ENCODE results near the gene CYP26B1. TPM values are rescaled to one million over a fixed set of nuclear protein-coding genes. Genes with fewer than 3 reads are reported as not detected.

The CYP26B1 gene
- total and polyA plus RNA-seq, 2 donors (not counting 3 experiments of a cell fraction or from before 2014, with no cell fraction given): 0.30 to 1.1 TPM

- H3K79me2 ChIP-seq (ENCODE audit: control insufficient read depth, insufficient read depth, low read length): no peaks in the 10 kb centered on the region
- no peaks in the 10 kb centered on the region for H3K9me1 ChIP-seq (replicated peaks; ENCODE audit: control insufficient read depth, extremely low read depth, insufficient read depth, low read length)
- peaks cover 11% of the 10 kb centered on the region for H3K4me1 ChIP-seq (ENCODE audit: control insufficient read depth, extremely low read depth, insufficient read depth, low read length)
- ChIA-PET CTCF (interaction anchor here (0.7 to 1.1 kb wide), 2 partner anchors 185 to 195 kb away, joined by 3 read pairs; no protein-coding TSS in a partner anchor), POLR2A (no interaction called here)
- H3K4me2 ChIP-seq (ENCODE audit: insufficient read depth, low read length): no peak overlapping the region
- FAIRE-seq (no peak), DNase-seq (ENCODE audit: low read depth, low spot score) (no peak)
- dilution Hi-C loops (cut with MboI; ENCODE audit: extremely low pct_ligation_motif_present, low sequenced_read_pairs) (no loop called here), intact Hi-C loops (cut with micrococcal nuclease) (no loop called here)
- H4K20me1 ChIP-seq (replicated peaks; ENCODE audit: control insufficient read depth, extremely low read depth, insufficient read depth, low read length): no peaks in the 10 kb centered on the region
- no peak for TF ChIP-seq POLR2AphosphoS5 (IDR thresholded peaks at IDR 0.05; ENCODE audit: insufficient read depth, low read depth, low read length)
- TF ChIP-seq CTCF (IDR thresholded peaks at IDR 0.05; ENCODE audit: extremely low read depth in 1 of 2, insufficient read depth in 1 of 2, low read depth in 1 of 2, low read length in 2 of 2): no peak
- no peak for TF ChIP-seq JUN (IDR thresholded peaks at IDR 0.05; ENCODE audit: borderline replicate concordance, insufficient read depth, insufficient read length, low read depth)
- no TSS peak for BruUV-seq (replicated peaks)
- H3K9me3 ChIP-seq (replicated peaks; ENCODE audit: control insufficient read depth, insufficient read depth, low read length): no peaks in the 10 kb centered on the region
- no peak overlapping the region for H3K27ac ChIP-seq (ENCODE audit: insufficient read depth, low read depth, low read length)
- no peaks in the 10 kb centered on the region for H3K36me3 ChIP-seq (ENCODE audit: control insufficient read depth in 2 of 2, extremely low read depth in 1 of 2, insufficient read depth in 2 of 2, low read length in 2 of 2)
- no peak overlapping the region for H2AFZ ChIP-seq (ENCODE audit: low read depth, low read length)
- no peak overlapping the region for H3K4me3 ChIP-seq (replicated peaks in 1 of 3; ENCODE audit: insufficient read depth in 1 of 3, low read depth in 1 of 3, low read length in 3 of 3)
- H3K27me3 ChIP-seq (ENCODE audit: control insufficient read depth in 2 of 2, insufficient read depth in 2 of 2, low read length in 2 of 2): peaks cover 2 to 14% of the 10 kb centered on the region in 2 experiments
- H3K9ac ChIP-seq (replicated peaks; ENCODE audit: extremely low read depth, insufficient read depth, low read length): no peak overlapping the region
Observed at GRCh38 chr2:72118951-72119350, 28.7 kb downstream of the CYP26B1 start.

DNA sequence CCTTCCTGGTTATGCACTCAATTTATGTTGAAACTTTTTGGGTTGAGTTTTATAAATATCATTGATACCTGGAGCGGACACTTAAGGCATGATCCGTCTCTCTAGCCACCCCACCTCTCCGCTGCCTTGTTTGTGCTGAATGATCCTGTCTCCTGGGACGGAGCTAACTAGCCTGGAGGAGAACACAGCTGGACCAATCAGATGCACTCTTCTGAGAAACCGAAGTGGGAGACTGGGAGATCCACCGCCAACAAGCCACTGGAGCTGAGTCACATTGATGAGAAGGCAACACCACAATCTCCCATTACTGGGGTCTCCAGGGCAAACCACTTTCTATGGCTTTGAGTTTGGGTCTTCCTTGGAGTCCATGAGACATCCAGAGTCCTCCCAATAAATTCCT lies 29.3 kb downstream of the CYP26B1 start:
- H3K9me3 ChIP-seq (replicated peaks; ENCODE audit: control insufficient read depth, insufficient read depth, low read length): no peaks in the 10 kb centered on the region
- no peak overlapping the region for H3K9ac ChIP-seq (replicated peaks; ENCODE audit: extremely low read depth, insufficient read depth, low read length)
- no peak overlapping the region for H3K4me3 ChIP-seq (replicated peaks in 1 of 3; ENCODE audit: insufficient read depth in 1 of 3, low read depth in 1 of 3, low read length in 3 of 3)
- no TSS peak for BruUV-seq (replicated peaks)
- DNase-seq (ENCODE audit: low read depth, low spot score) (no peak), FAIRE-seq (no peak)
- dilution Hi-C loops (cut with MboI; ENCODE audit: extremely low pct_ligation_motif_present, low sequenced_read_pairs): no loop called here
- H3K9me1 ChIP-seq (replicated peaks; ENCODE audit: control insufficient read depth, extremely low read depth, insufficient read depth, low read length): no peaks in the 10 kb centered on the region
- ChIA-PET CTCF (interaction anchor here (1.1 kb wide), 1 partner anchor 194 kb away, joined by 3 read pairs; no protein-coding TSS in a partner anchor), POLR2A (no interaction called here)
- TF ChIP-seq POLR2A (IDR thresholded peaks at IDR 0.05; ENCODE audit: low read depth, low read length) (no peak), CTCF (IDR thresholded peaks at IDR 0.05; ENCODE audit: extremely low read depth in 1 of 2, insufficient read depth in 1 of 2, low read depth in 1 of 2, low read length in 2 of 2) (no peak), GATA2 (IDR thresholded peaks at IDR 0.05; ENCODE audit: insufficient read depth, insufficient read length, low read depth, low read length) (no peak), MAX (IDR thresholded peaks at IDR 0.05; ENCODE audit: insufficient read depth, insufficient read length) (no peak), POLR2AphosphoS5 (IDR thresholded peaks at IDR 0.05; ENCODE audit: insufficient read depth, low read depth, low read length) (no peak)
- no peaks in the 10 kb centered on the region for H3K36me3 ChIP-seq (ENCODE audit: control insufficient read depth in 2 of 2, extremely low read depth in 1 of 2, insufficient read depth in 2 of 2, low read length in 2 of 2)
- H4K20me1 ChIP-seq (replicated peaks; ENCODE audit: control insufficient read depth, extremely low read depth, insufficient read depth, low read length): no peaks in the 10 kb centered on the region
- H3K27me3 ChIP-seq (ENCODE audit: control insufficient read depth in 2 of 2, insufficient read depth in 2 of 2, low read length in 2 of 2): peaks cover 2 to 12% of the 10 kb centered on the region in 2 experiments
- no peaks in the 10 kb centered on the region for H3K79me2 ChIP-seq (ENCODE audit: control insufficient read depth, insufficient read depth, low read length)
- no peak overlapping the region for H3K4me2 ChIP-seq (ENCODE audit: insufficient read depth, low read length)
- H3K27ac ChIP-seq (ENCODE audit: insufficient read depth, low read depth, low read length): no peak overlapping the region
- H3K4me1 ChIP-seq (ENCODE audit: control insufficient read depth, extremely low read depth, insufficient read depth, low read length): peaks cover 11% of the 10 kb centered on the region
- intact Hi-C loops (cut with micrococcal nuclease): no loop called here
- H2AFZ ChIP-seq (ENCODE audit: low read depth, low read length): no peak overlapping the region
